Left kidney (tissue), 2 donors: ENCODE data around the gene EEF2K. TPM values are rescaled to one million over a fixed set of nuclear protein-coding genes. Genes with fewer than 3 reads are reported as not detected.

Experiments used
- DNase-seq: peaks from one replicate; pipeline ENCODE4 v3.0.0-alpha.2; 2013
- polyA plus RNA-seq: library from polyadenylated mRNA; unstranded; fragments of 120-200 nt; gene quantifications from one replicate; pipeline ENCODE4 v1.2.1, GENCODE V29; 2013; ENCODE audit not compliant: insufficient read length

The EEF2K gene
- polyA plus RNA-seq, 1 donor, result 13.2 TPM

DNA sequence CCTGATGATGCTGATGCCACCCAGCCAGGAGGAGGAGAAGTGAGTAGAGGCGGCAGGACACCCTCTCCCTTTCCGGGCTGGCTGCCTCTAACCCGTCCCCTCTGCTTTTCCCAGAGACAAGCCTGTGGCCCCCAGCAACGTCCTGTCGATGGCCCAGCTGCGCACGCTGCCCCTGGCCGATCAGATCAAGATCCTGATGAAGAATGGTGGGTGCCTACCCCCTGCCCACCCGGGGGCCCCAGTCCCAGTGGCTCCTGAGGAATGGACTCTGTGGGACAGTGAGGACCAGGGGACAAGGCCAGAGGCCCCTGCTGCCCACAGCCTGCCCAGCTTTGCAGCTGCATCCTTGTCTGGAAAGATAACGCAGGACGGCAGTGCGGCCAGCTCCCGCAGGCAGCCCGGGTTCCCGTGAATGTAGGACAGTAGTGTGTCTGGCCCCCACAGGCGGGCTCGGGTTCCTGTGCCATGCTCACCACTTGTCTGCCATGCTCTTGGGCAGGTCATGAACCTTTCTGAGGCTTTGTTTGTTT, 111.0 kb downstream of the EEF2K start:
- no peak for DNase-seq

DNA sequence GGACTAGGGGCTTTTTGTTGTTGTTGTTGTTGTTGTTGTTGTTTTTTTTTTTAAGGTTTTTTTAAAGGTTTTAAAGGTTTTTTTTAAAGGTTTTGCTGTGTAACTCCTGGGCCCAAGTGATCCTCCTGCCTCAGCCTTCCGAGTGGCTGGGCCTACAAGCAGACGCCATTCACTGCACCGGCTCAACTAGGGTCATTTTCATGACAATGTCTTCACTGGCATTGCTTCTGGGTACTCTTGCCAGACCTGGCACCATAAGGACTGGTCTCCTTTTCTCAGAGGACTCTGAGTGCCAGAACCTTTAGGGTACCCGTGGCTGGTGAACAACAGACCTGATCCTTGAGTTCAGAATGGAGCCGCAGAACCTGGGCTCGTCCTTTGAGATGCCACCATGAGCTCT, 111.5 kb downstream of the EEF2K start:
- no peak for DNase-seq

DNA sequence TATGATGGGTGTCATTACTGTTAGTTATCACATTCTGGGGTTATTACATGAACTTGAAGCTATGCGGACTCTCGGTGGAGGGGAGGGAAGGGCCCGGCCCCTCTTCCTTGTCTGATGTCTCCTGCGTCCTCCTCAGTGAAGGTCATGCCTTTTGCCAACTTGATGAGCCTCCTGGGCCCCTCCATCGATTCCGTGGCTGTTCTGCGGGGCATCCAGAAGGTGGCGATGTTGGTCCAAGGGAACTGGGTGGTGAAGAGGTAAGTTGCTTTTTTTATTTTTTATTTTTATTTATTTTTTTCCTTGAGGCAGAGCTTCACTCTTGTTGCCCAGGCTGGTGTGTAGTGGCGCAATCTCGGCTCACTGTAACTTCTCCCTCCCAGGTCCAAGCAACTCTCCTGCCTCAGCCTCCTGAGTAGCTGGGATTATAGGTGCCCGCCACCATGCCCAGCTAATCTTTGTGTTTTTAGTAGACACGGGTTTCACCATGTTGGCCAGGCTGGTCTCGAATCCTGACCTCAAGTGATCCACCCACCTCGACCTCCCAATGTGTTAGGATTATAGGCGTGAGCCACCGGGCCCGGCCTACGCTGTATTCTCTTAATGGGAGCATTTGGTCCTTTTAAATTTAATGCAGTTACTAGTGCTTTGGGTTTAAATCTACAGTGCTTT, 112.7 kb downstream of the EEF2K start:
- DNase-seq, result no peak

DNA sequence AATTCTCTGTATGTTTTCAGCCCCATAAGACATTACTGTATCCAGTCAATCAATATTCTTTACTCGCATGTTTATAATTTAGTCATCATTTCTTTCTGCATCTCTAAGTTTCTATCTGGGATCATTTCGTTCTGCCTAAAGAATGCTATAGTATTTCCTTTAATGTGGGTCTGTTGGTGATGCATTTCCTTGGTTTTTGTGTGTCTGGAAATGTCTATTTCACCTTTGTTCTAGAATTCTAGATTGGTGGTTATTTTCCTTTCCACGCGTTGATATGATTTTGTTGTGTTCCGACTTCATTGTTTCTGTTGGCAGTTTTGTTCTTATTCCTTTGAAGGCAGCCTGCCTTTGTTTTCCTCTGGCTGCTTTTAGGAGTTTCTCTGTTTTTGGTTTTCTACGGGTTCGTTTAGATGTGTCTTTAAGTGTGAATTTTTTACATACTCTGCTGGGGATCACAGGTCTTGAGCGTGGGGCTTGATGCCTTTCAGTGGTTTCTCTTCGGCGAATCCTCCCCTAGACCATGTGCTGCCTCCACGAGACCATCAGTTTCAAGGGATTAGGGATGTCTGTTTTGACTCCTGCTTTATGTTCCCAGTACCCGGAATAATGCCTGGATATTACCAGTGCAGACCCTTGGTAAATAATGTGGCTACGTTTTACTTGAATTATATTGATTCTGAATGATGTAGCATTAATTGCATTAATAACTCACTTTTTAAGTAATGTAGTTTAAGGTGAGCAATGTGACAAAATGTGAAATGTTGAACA, 114.7 kb downstream of the EEF2K start:
- no peak for DNase-seq

DNA sequence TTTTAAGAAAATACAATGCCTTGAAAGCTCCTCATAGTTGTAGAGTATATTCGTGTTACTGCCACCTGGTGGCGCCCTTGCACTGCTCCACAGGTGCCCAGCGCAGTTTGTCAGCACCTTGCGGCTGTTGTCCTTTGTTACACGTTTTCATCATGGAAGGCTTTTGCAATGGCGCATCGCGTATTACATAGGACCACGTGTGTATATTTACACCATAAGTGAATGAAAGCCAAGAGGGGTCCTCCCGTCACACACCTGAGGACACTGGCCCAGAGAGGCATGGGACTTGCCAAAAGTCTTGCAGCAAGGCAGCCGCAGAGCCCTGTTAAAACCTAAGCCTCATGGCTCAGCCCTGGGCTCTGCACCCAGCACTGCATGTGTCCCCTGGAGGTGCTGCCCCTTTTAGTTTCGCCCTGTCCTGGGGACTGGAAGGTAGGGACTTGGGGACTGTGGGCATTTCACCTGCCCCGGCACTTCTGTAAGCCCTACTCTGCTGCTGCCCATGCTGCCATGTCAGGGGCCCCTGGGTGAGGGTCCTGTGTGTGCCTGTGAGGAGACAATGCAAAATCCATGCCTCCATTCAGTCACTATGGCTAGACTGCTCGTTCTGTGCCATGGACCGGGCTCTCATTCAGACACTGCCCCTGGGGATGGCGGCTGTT, 115.4 kb downstream of the EEF2K start:
- DNase-seq, result peak; percentile 63

DNA sequence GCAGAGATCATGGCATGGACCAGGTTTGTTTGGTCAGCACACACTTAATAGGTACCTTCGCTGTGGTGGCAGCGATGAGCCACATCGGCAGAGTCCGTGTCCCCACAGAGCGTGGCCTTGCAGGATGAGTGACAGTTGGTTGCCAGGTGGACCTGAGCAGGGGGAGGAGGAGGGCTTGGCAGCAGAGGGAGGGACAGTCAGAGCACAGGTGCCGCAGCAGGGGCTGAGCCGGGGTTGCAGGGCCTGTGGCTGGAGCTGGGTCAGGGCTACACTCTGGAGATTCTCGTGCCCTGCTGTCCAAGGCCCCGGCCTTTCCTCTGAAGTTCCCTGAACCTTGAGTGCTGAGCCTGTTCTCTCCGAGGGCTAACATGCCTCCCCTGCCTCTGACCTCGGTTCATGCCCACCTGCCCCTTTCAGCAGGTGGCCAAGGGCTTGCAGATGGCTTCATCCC, 116.0 kb downstream of the EEF2K start:
- no peak for DNase-seq

DNA sequence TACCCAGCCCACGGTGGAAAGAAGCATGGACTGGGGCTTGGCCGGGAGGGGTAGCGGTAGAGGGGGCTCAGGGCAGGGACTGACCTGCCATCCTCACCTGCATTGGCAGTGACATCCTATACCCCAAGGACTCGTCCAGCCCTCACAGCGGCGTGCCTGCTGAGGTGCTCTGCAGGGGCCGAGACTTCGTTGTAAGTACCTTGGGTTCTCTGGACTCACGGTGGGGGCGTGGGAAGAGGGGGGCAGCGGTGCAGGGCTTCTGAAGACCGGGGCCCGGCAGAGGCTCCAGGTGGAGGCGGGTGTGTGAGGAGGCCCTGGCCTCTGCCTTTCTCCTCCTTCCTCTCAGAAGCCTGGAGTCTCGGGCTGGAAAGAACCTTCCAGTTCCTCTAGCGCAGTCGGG, 116.7 kb downstream of the EEF2K start:
- no peak for DNase-seq

DNA sequence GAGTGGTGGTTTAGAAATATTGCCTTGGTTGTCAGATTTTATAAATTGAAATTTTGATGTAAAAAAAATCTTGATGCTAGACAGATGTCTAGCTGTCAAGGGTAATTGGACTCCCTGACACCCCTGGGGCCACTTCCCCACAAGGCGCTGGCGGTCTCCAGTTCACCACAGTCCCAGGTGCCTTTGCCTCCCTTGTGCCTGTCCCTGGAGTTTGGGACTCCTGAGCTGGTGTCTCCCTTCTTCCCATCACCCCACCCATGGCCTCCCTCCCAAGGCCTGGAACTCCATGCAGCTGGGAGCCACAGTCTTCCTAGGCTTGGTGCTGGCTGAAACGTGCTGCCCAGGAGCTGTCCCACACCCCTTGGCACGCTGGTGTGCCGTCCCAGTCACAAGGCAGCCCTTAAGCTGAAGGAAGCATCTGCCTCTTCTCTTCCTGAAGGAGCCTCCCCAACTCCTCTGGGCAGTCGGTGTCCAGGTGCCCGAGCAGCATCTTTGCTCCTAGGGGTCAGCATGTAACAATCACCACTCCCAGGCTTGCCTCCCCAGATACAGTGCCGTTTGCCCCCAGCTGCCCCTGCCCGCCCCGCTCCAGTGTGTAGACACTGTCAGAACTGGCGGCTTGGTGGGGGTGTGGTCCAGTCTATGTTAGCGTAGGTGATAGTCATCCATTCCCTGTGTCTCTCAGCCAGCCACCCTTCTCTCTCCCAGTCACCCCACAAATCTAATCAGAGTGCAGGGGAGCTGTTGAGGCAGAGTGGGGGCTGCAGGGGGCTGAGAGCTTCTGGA, 117.3 kb downstream of the EEF2K start:
- DNase-seq, result no peak

DNA sequence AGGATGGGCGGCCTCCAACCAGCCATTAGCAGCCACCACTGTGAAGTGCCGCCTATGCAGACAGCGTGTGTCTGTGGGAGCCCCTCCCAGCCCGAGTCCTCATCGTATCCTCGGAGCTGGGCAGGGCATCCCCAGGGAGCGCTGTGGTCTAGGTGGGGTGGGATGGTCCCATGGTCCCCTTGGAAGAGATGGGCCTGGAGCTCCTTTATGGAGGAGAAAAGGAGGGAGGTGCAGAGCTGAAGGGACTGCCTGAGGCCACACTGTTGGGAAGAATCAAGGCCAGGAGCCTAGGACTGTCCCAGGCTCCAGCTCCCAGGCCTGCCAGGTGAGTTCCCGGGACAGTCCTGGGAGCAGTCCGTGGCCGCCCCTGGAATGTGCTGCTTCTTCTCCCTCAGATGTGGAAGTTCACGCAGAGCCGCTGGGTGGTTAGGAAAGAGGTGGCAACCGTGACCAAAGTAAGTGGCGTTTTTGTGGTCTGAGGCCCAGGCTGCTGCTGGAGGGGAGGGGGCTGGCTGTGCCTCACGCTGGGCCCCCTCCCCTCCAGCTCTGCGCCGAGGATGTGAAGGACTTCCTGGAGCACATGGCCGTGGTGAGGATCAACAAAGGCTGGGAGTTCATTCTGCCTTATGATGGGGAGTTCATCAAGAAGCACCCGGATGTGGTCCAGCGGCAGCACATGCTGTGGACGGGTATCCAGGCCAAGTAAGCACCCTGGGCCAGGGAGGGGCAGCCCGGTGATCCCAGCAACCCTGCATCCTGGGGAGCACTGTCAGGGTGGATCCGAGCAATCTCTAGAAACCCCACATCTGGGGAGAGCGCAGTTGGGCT, 118.1 kb downstream of the EEF2K start:
- no peak for DNase-seq

DNA sequence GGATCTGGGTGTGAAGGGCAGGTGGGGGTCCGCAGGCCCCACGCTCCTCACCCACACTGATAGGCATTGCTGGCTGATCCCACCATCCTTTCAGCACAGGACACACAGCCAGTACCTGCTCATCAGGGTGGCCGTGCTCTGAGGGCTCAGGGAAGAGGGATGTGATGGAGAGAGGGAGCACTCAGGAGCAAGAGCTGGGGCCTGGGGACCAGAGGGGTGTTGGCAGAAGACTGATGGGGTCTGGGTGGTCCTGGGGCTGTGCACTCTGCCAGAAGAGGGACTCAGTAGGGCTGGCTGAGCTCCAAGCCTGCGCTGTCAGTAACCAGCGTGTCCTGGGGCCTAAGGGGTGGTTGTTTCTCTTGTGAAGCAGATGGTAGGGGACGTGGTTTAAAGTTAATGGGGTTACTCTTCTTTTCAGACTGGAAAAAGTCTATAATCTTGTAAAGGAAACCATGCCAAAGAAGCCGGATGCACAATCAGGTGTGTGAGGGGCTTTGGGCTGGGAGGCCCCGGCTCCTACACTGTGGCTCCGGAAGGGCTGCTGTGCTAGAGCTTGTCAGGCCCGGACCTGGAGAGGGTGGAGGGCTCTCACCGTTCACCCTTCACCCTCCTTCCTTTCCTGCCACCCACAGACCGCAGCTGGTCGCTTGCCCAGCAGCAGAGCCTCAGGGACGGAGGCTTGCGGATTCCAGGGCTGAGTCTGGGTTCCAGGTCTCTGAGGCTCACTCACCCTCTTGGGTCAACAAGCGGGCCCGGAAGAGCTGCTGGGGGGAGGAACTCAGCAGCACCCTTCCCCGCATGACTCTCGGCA, 118.9 kb downstream of the EEF2K start:
- no peak for DNase-seq

DNA sequence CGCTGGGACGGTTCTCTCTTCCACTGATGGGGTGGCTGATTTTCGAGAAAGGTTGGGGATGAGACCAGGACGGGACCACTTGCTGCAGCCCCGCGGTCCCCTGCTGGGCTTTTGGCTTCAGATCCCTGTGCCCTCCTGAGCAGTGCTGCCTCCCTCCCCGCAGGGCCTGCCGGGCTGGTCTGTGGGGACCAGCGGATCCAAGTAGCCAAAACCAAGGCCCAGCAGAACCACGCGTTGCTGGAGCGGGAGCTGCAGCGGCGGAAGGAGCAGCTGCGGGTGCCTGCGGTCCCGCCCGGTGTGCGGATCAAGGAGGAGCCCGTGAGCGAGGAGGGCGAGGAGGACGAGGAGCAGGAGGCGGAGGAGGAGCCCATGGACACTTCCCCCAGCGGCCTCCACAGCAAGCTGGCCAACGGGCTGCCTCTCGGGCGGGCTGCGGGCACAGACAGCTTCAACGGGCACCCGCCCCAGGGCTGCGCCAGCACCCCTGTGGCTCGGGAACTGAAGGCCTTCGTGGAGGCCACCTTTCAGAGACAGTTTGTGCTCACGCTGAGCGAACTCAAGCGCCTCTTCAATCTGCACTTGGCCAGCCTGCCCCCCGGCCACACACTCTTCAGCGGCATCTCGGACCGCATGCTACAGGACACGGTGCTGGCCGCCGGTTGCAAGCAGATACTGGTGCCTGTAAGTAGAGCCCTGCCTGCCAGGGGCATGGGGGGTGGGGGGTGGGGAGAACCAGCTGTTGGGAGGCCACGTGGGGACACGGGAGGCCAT, 119.7 kb downstream of the EEF2K start:
- no peak for DNase-seq

DNA sequence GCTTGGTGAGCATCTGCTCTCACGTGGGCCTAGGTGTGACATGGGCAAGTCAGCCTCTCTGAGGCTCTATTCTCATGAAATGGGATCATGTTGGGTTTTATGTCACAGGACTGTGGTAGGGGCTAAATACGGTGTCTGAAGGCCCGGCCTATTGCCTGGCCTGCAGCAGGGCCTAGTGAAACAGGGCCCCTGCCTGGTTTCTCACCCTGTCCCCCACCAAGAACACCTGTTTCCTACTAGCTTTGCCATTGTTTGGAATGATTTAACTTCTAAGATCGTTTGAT, 120.2 kb downstream of the EEF2K start:
- DNase-seq, result no peak

DNA sequence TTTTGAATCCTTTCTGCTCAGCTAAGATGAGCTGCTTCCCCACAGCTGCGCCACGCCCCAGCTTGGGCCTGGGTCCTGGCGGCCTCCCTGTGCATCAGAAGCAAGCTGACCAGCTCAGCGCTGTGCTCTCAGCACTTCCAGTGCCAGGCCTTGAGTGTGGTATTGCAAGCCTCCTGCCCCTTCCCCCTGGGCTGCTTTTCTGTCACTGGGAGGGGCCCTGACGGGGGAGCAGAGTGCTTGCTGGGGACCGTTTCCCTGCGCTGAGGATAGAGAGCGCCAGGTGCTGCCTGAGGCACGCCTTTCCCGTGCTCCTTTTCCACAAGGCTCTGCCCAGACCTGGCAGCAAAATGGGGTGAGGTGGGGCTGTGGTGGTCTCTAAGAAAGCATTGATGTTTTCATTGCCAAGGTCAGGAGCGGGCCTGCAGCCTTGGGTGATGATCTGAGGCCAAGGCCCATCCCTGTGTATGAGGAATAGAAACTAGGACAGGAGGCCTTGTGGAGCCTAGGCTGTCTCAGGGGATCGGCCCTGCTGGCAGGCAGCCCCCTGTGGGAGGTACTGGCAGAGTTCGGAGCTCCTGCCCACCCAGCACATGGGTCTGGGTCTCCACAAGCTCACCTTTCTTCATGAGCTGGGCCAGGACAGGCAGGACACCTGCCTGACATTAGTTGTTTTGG, 120.8 kb downstream of the EEF2K start:
- no peak for DNase-seq

DNA sequence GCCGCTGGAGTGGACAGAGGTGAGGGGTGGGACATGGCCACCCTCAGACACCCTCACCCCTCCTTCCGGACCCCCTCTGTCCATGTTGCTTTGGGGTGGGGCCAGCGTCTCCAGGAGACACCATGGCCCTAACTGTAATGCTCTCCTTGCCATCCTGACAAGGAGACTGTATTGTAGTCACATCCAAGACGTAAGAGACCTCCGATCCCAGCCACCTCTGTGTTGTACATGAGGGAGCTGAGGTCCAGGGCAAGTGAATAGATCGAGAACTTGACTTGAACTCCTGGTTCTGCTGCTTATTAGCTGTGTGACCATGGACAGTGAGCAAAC, 121.3 kb downstream of the EEF2K start:
- DNase-seq, result no peak

DNA sequence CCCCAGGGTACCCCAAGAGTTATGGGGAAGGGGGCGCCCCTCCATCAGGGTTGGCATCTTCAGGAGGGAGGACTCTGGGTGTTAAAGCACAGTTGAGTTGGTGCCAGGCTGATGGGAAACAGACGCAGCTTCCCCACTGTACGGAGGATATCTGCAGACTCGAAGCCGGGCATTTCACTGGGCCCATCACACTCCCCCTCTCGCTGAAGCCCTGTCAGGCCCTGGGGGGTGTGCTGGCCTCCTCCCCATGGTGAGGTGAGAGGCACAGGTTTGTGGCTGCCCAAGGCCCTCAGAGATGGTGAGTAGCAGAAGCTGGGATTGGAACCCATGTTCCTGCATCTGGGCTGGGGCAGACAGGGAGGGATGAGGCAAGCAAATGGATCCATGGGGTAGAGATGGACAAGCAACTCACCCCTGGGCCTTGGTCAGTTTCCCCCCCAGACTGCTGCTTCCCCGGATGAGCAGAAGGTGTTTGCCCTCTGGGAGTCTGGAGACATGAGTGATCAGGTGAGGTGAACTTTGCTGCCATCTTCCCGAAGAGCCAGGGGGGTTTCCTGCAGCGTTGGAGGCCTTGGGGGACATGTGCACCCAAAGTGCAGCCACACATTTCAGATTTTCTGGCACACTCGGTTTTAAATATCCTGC, 122.1 kb downstream of the EEF2K start:
- no peak for DNase-seq

DNA sequence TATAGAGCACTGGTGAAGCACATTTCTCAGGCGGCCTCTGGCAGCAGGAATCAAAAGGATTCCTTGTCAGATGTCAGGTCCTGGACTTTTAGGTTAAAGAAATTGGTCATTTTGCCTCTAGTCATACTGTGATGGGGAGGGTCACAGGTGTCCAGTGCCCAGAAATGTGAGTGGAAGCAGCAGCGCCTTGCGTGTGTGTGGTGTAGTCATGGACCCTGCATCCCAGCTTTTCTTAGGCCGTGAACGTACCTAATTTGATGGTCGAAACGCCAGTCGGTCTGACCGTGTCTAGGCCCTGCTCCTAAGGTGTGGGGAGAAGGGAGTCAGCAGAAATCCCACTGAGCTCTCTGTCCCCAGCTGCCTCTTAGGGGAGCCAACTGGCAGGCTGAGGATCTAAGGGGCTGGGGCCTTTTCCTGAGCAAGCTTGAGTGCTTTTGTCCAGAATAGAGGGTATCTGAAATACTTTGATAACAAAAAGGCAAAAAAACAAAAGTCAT, 123.2 kb downstream of the EEF2K start:
- no peak for DNase-seq

DNA sequence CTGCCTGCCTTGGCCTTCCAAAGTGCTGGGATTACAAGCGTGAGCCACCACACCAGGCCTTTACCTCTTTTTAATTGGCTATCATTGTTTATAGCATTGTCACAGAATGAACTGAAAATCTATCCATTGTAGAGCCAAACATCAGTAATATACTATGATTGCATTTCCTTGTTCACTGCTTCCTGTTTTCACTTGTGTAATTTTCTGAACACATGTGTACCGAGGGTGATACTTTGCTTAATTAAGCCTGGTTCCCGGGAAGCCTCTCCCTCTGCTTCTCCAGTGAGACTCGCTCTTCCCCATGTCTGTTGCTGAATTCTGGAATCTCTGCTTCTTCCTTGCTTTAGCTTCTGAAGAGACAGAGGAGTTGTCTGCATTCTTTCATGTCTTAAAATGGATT, 124.2 kb downstream of the EEF2K start:
- no peak for DNase-seq

DNA sequence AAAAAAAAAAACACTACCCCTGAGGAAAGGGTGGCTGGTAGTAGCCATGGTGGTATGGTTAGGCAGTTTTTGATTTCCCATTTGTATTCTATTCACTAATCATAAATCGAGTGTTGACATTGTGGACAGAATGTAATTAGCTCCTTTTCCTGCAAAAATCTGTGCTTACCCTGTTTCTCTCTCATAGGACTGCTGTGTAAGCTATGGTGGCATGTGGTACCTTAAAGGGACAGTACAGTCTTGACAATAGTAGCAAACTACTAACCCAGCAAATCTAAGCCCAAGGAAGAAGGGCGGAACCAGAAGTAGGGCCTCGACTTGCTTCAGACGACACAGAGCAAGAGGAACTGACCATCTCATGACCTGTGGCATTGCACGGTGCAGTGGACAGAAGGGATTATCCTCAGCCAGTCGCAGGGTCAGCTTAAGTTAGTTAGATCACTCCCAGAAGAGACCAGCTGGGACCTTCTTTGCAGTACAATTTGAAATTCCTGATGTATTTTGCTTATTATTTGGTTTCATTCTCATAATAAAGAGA, 127.4 kb downstream of the EEF2K start:
- DNase-seq, result no peak
